SK-MEL-5 (cell line): Measurements from ENCODE around the gene ATP11B. TPM values are rescaled to one million over a fixed set of nuclear protein-coding genes. Genes with fewer than 3 reads are reported as not detected.

Experiments
- DNase-seq: peaks from one replicate; pipeline ENCODE4 v3.0.0-alpha.2; 2016; ENCODE audit warnings: low read depth, low spot score
- in situ Hi-C: cut with HindIII; loops from 2 replicates; pipeline ENCODE4 v1.10.0; 2016; ENCODE audit warnings: low sequenced_read_pairs, high pct_unique_total_duplicates, low pct_unique_long_range_greater_than_20kb
- total RNA-seq: library from RNA; depleted of rRNA; stranded (reverse); fragments of >200 nt; shearing (Covaris generic); gene quantifications from 2 replicates; pipeline ENCODE4 v1.2.3, GENCODE V29; 2014

The ATP11B gene
- total RNA-seq, 1 experiment from 2014 or later = 49.6 TPM

- in situ Hi-C loops = no loop called here
- DNase-seq = no peak
These were observed 127.3 kb downstream of the ATP11B start for GRCh38 chr3:182920515-182921084.

- DNase-seq = no peak
- in situ Hi-C loops = no loop called here
These were observed 128.5 kb downstream of the ATP11B start for GRCh38 chr3:182921665-182922355.

DNA sequence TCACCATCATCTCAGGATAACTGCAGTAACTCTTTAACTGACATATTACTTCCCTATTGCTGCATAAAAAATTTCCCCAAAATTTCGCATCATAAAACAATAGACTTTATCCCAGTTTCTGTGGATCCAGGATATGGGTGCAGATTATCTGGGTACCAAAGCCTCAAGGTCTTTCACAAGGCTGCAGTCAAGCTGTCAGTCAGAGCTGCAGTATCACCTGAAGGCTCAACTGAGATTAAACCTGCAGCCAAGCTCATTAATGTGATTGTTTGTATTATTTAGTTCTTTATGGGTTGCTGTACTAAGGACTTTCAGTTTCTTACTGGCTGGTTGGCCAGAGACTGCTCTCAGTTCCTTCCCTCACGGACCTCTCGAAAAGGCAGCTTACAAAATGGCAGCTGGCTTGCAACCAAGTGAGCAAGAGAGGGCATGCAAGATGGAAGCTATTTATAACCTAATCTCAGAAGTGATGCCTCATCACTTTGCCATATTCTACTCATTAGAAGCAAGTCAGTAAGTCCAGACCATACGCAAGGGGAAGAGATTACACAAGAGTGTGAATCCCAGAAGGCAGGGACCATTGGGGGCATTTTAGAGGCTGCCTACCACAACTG is 132.1 kb downstream of the ATP11B start:
- DNase-seq = no peak
- in situ Hi-C loops = no loop called here

GRCh38 chr3:182925944-182926337 is 132.6 kb downstream of the ATP11B start:
- DNase-seq = no peak
- in situ Hi-C loops = no loop called here

GRCh38 chr3:182935803-182936202 is 142.5 kb downstream of the ATP11B start:
- DNase-seq = no peak
- in situ Hi-C loops = no loop called here

- in situ Hi-C loops = no loop called here
- DNase-seq = no peak
These were observed 143.1 kb downstream of the ATP11B start for GRCh38 chr3:182936239-182936917.

GRCh38 chr3:182936918-182937285 is 143.6 kb downstream of the ATP11B start:
- in situ Hi-C loops = no loop called here
- DNase-seq = no peak

GRCh38 chr3:182937293-182938051 is 144.2 kb downstream of the ATP11B start:
- no peak for DNase-seq
- in situ Hi-C loops = no loop called here

DNA sequence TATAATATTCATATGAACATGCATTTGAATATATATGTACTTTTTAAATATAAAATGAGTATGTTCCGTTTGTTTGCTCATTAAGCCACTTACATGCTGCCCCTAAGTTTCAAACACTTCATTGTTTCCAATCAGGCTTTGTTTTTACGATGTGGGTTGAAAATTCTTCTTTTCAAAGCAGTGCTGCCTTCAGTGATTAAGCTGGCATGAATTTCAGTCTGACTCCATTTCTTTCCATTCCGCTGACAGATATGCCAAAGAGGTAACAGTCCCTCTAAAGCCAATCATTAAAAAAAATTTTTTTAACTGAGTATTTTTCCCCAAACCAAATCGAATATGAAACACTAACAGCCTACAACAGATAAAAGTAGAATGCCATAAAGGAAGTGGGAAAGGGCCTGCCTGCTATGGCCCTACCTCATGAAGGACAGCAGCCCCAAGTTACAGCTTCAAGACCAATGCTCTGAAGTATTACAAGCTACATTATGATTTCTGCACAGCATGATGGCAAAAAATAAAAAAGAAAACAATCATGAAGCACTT is 147.0 kb downstream of the ATP11B start:
- in situ Hi-C loops = no loop called here
- DNase-seq = no peak

DNA sequence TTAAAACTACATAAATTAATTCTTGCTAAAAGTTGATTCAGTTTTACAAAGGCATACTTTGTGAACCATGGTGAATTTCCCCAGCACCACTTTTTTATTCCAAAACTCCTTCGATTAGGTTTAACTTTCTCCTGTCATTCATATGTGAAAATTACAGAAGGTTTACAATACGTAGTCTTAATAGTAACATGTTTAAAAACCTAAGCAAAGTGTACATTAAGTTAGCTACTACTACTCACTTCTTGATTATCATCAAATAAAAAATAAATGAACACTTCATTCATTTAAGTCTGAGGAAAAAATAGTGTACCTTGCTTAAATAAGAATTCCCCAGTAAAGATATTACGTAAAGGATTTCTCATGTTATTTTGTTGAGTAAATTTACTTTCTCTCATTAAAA is 148.4 kb downstream of the ATP11B start:
- in situ Hi-C loops = no loop called here
- no peak for DNase-seq

- DNase-seq = peak; percentile 56
- in situ Hi-C loops = no loop called here
These were observed 154.6 kb downstream of the ATP11B start for GRCh38 chr3:182947888-182948287.

- in situ Hi-C loops = no loop called here
- DNase-seq = peak; percentile 52
These were observed 155.0 kb downstream of the ATP11B start for GRCh38 chr3:182948305-182948704.

DNA sequence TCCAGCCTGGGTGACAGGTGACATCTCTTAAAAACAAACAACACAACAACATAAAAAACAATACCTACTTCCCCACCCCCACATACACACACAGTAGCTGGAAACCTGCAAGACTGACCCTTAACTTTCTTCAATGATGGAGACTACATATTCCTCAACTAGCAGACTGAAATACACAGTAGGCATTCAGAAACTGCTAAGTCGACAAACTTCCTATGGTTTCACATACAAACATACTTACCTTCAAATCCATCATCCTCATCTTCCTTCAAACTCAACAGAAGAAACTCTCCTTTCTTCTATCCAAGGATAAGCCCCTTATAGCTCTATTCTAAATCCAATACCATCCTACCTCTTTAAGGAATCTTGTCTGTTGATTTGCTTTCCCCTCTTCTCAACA is 156.4 kb downstream of the ATP11B start:
- in situ Hi-C loops = no loop called here

GRCh38 chr3:182954553-182955235 is 161.4 kb downstream of the ATP11B start:
- in situ Hi-C loops = no loop called here
- DNase-seq = no peak

More for the DNA sequence above, 156.4 kb downstream of the ATP11B start:
- DNase-seq = no peak

DNA sequence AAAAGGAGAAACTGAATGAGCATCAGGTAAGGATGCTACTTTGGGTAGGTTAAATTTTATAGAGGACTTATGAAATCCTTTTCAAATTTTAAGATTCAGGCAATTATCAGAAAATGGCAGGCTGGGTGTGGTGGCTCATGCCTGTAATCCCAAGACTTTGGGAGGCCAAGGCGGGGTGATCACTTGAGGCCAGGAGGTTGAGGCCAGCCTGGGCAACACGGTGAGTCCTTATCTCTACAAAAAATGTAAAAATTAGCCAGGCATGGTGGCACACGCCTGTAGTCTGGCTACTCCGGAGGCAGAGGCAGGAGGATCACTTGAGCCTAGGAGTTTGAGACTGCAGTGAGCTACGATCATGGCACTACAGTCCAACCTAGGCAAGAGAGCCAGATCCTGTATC is 163.9 kb downstream of the ATP11B start:
- in situ Hi-C loops = no loop called here
- DNase-seq = no peak

DNA sequence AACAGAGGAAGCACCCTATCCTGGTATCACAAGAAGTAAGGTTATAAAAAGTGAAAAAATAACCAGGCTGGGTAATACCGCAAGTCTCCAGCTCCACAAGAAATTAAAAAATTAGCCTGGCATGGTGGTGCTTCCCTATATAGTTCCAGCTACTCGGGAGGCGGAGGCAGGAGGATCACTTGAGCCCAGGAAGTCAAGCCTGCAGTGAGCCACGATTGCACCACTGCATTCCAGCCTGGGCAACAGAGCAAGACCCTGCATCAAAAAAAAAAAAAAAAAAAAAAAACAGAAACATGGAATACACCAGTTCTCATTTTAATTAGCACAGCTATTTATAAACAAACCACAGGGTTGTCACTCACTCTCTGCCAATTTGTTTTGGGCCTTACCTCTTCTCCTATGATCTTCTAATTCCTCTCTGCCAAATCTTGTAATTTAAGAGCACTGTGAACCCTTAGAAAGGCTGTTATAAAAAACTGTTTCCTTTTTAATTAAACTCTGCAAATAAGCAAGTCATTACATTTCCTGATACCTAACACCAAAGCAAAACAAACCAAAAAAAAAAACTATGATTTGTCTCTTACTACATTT is 164.5 kb downstream of the ATP11B start:
- no peak for DNase-seq
- in situ Hi-C loops = no loop called here
